Measurements from ENCODE around the gene ZRANB1. TPM values are rescaled to one million over a fixed set of nuclear protein-coding genes. Genes with fewer than 3 reads are reported as not detected.

Gene ZRANB1
- polyA plus RNA-seq, 1 donor: 17.0 TPM

GRCh38 chr10:125035588-125036295, 93.8 kb downstream of the ZRANB1 start:
- DNase-seq (ENCODE audit: low read depth): no peak

GRCh38 chr10:125037145-125037877, 95.4 kb downstream of the ZRANB1 start:
- DNase-seq (ENCODE audit: low read depth): no peak

Other genes starting within 250 kb of the ZRANB1 start
- 27.6 TPM for gene FAM53B, start 197.7 kb upstream of the ZRANB1 start, polyA plus RNA-seq (ENCODE audit: insufficient read length)
- 19.4 TPM for gene EEF1AKMT2, start 150.2 kb upstream of the ZRANB1 start, polyA plus RNA-seq (ENCODE audit: insufficient read length)
- 17.1 TPM for gene ABRAXAS2, start 140.3 kb upstream of the ZRANB1 start, polyA plus RNA-seq (ENCODE audit: insufficient read length)
- gene CTBP2, start 218.4 kb downstream of the ZRANB1 start, polyA plus RNA-seq (ENCODE audit: insufficient read length): 34.1 TPM